Suprapubic skin (tissue), 4 donors: ENCODE results near the gene KCNG2. TPM values are rescaled to one million over a fixed set of nuclear protein-coding genes. Genes with fewer than 3 reads are reported as not detected.
A peak's percentile ranks its signal among the peaks of the same experiment; 100 is the strongest.

ENCODE experiments used
- DNase-seq, 2 donors: peaks; one replicate each; pipeline ENCODE4 v3.0.0-alpha.2; 2019; ENCODE audit warnings: low spot score in 2 of 2
- H3K27ac ChIP-seq: fragments of 200-600 bp; sonication (generic); one replicate; pipeline ENCODE4 v1.5.1; 2019
- H3K27me3 ChIP-seq: fragments of 200-600 bp; sonication (generic); one replicate; pipeline ENCODE4 v1.5.1; 2019
- H3K36me3 ChIP-seq: fragments of 200-600 bp; sonication (generic); one replicate; pipeline ENCODE4 v1.5.1; 2019
- H3K4me1 ChIP-seq: fragments of 200-600 bp; sonication (generic); one replicate; pipeline ENCODE4 v1.5.1; 2019
- H3K4me3 ChIP-seq: fragments of 200-600 bp; sonication (generic); one replicate; pipeline ENCODE4 v1.5.1; 2019; ENCODE audit warnings: mild to moderate bottlenecking
- H3K9me3 ChIP-seq: fragments of 200-600 bp; sonication (generic); one replicate; pipeline ENCODE4 v1.5.1; 2019
- EP300 ChIP-seq: sonication (generic); formaldehyde crosslinking; IDR thresholded peaks from one replicate; pipeline ENCODE4 v1.6.1; 2017; ENCODE audit warnings: antibody characterized with exemption
- POLR2A ChIP-seq, 2 donors: fragments of 450-650 bp; IDR thresholded peaks; one replicate each; pipeline ENCODE4 v1.6.1; 2017; ENCODE audit warnings: antibody characterized with exemption in 2 of 2, mild to moderate bottlenecking in 2 of 2, moderate library complexity in 2 of 2
- POLR2AphosphoS5 ChIP-seq, 3 donors: sonication (generic); formaldehyde crosslinking; IDR thresholded peaks; one replicate each; pipeline ENCODE4 v1.6.1; 2017; ENCODE audit warnings: antibody characterized with exemption in 3 of 3
- WGBS: methylation state at CpG from one replicate; pipeline ENCODE4 v1.1.5; 2018; 5-methylcytosine and 5-hydroxymethylcytosine counted together
- total RNA-seq, 4 donors: library from RNA; depleted of rRNA; stranded (reverse); fragments of >200 nt; gene quantifications; one replicate each; pipeline ENCODE4 v1.1.0, GENCODE V29; 2016
- TF ChIP-seq, protein P1 (sequence below), 2 donors: fragments of 200-600 bp in 1 of 2; fragments of 450-650 bp in 1 of 2; sonication (generic) in 1 of 2; IDR thresholded peaks; one replicate each; pipeline ENCODE4 v1.5.1; 2016 to 2019; ENCODE audit warnings: antibody characterized with exemption in 2 of 2, mild to moderate bottlenecking in 1 of 2, moderate library complexity in 1 of 2

The KCNG2 gene
- total RNA-seq, 4 donors from 2014 or later, result not detected

DNA sequence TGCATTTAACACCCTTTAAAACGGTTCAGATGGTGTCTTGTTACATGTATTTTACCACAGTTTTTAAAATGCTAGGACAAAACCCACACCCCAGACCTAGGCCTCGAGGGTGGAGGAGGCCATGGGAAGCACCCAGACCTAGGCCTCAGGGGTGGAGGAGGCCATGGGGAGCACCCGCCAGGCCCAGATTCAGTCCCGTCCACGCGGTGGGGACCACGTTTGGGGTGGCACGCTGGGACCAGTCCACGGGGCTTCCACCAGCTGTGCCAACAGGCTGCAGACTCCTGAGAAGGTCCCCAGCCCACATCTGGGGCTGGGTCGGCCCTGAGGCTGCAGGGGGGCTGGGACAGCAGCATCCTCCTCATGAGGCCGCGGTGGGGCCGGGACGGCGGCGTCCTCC is 90.3 kb downstream of the KCNG2 start:
- no peak overlapping the region for H3K27ac ChIP-seq
- H3K4me3 ChIP-seq, result no peak overlapping the region
- no peaks in the 10 kb centered on the region for H3K4me1 ChIP-seq
- H3K9me3 ChIP-seq, result peaks cover 16% of the 10 kb centered on the region
- no peaks in the 10 kb centered on the region for H3K27me3 ChIP-seq
- no peaks in the 10 kb centered on the region for H3K36me3 ChIP-seq
- DNase-seq, result peak in 1 of 2 donors; percentile 74
- 80% methylated on average over 2 of the region's 16 CpGs for WGBS
- TF ChIP-seq EP300, result no peak
- no peak for TF ChIP-seq POLR2AphosphoS5 (IDR thresholded peaks at IDR 0.05)
- TF ChIP-seq, protein P1, sequence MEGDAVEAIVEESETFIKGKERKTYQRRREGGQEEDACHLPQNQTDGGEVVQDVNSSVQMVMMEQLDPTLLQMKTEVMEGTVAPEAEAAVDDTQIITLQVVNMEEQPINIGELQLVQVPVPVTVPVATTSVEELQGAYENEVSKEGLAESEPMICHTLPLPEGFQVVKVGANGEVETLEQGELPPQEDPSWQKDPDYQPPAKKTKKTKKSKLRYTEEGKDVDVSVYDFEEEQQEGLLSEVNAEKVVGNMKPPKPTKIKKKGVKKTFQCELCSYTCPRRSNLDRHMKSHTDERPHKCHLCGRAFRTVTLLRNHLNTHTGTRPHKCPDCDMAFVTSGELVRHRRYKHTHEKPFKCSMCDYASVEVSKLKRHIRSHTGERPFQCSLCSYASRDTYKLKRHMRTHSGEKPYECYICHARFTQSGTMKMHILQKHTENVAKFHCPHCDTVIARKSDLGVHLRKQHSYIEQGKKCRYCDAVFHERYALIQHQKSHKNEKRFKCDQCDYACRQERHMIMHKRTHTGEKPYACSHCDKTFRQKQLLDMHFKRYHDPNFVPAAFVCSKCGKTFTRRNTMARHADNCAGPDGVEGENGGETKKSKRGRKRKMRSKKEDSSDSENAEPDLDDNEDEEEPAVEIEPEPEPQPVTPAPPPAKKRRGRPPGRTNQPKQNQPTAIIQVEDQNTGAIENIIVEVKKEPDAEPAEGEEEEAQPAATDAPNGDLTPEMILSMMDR (IDR thresholded peaks at IDR 0.05), result no peak
- no peak for TF ChIP-seq POLR2A (IDR thresholded peaks at IDR 0.05)

DNA sequence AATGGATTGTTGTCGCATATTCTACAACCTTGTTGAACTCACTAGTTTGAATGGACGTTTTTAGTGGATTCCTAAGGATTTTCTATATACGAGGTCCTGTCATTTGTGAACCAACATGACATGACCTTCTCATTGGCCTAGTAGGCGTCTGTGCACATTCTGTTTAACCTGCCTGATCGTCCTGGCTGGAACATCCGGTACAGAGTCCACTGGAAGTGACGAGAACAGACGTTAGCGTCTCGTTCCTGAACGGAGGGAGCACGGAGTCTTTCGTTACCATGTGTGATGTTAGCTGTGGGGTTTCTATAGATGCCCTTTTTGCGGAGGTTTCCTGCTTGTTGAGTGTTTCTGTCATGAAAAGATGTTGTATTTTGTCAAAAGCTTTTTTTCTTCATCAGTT is 91.8 kb downstream of the KCNG2 start:
- Histone ChIP-seq H3K4me3 (no peak overlapping the region), H3K27me3 (no peaks in the 10 kb centered on the region)

DNA sequence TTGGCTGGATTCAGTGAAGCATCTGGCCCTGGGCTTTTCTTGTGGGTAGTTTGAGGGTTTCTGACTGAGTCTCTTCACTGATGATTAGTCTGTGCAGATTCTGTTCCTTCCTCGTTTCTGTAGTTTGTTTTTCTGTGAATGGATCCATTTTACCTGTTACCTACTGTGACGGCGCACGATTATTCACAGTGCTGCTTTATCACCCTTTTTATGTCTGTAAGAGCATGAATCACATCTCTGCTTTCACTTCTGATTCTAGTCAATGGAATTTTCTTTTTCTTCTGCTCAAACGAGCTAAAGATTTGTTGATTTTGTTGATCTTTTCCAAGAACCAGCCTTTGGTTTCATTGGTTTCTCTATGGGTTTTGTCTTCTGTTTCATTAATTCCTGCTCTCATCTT is 92.9 kb downstream of the KCNG2 start:
- H3K4me1 ChIP-seq, result no peaks in the 10 kb centered on the region
- H3K36me3 ChIP-seq, result no peaks in the 10 kb centered on the region
- no peak overlapping the region for H3K27ac ChIP-seq
- no peak for TF ChIP-seq POLR2A (IDR thresholded peaks at IDR 0.05)
- TF ChIP-seq EP300, result no peak
- TF ChIP-seq, protein P1 (IDR thresholded peaks at IDR 0.05), result no peak
- no peak for TF ChIP-seq POLR2AphosphoS5 (IDR thresholded peaks at IDR 0.05)
- H3K4me3 ChIP-seq, result no peak overlapping the region
- no peak for DNase-seq
- WGBS, result 88% methylated on average over 5 of the region's 5 CpGs
- no peaks in the 10 kb centered on the region for H3K27me3 ChIP-seq
- peaks cover 27% of the 10 kb centered on the region for H3K9me3 ChIP-seq

More for the DNA sequence above, 91.8 kb downstream of the KCNG2 start:
- H3K4me1 ChIP-seq, result no peaks in the 10 kb centered on the region
- no peak for DNase-seq
- no peak for TF ChIP-seq POLR2A (IDR thresholded peaks at IDR 0.05)
- TF ChIP-seq, protein P1 (IDR thresholded peaks at IDR 0.05), result no peak
- peaks cover 27% of the 10 kb centered on the region for H3K9me3 ChIP-seq
- no peaks in the 10 kb centered on the region for H3K36me3 ChIP-seq
- 94% methylated on average over 14 of the region's 14 CpGs for WGBS
- no peak overlapping the region for H3K27ac ChIP-seq

DNA sequence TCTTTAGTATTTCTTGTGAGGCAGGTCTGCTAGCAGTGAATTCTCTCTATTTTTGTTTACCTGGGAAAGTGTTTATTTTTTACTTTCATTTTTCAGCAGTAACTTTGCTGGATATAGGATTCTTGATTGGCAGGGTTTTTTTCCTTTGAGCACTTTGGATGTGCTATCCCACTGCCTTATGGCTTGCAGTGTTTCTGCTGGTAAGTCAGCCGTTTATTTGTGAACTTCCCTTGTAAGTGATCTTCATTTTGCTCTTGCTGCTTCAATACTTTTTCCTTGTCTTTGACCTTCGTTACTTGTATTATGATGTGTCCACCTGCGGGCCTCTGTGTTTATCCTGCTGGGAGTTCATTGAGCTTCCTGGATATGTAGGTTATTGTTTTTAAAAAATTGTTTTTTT is 99.0 kb downstream of the KCNG2 start:
- Histone ChIP-seq H3K27me3 (no peaks in the 10 kb centered on the region), H3K9me3 (peaks cover 39% of the 10 kb centered on the region), H3K27ac (no peak overlapping the region), H3K4me1 (no peaks in the 10 kb centered on the region), H3K4me3 (no peak overlapping the region), H3K36me3 (no peaks in the 10 kb centered on the region)
- WGBS, result 98% methylated on average over 3 of the region's 3 CpGs
- DNase-seq, result no peak
- TF ChIP-seq, protein P1 (IDR thresholded peaks at IDR 0.05), result no peak
- TF ChIP-seq EP300, result no peak
- TF ChIP-seq POLR2A (IDR thresholded peaks at IDR 0.05), result no peak
- TF ChIP-seq POLR2AphosphoS5 (IDR thresholded peaks at IDR 0.05), result no peak

DNA sequence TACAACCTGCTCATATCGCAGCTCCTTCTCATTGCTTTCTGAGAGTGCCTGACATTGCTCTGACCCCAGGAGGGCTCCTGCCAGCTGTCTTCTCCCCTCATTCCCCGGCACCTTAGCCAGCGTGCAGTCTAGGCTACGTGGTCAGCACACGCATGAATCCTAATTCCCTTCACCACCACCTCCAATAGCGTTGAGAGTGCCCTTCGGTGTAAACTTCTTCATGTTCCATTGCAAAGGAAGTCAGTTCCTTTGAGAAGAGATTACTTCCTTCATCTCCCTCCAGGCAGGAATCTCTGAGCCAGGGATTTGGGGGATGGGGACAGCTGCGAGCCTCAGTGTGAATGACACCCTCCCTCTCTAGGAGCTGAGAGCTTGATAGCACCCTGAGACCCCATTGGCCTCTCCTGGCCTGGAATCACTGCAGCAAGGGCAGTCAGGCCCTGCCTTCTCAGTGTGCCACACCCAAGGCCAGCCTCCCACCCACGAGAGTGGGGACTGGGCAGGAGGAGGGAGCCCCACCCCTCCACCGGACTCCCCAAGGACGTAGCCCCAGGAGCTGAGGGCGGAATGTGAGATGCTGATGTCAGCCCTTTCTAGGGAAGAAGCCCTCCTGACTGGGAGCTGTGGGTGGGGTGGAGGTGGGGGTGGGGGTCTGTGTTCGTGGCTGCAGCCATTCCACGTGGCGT is 100.3 kb downstream of the KCNG2 start:
- TF ChIP-seq POLR2AphosphoS5 (IDR thresholded peaks at IDR 0.05) (no peak), EP300 (no peak), POLR2A (IDR thresholded peaks at IDR 0.05) (no peak)
- TF ChIP-seq, protein P1 (IDR thresholded peaks at IDR 0.05), result no peak
- WGBS, result 95% methylated on average over 14 of the region's 15 CpGs
- H3K9me3 ChIP-seq, result peaks cover 41% of the 10 kb centered on the region
- peak in 1 of 2 donors; percentile 59 for DNase-seq
- H3K4me3 ChIP-seq, result no peak overlapping the region
- H3K27me3 ChIP-seq, result no peaks in the 10 kb centered on the region
- peaks cover 12% of the 10 kb centered on the region for H3K36me3 ChIP-seq
- no peaks in the 10 kb centered on the region for H3K4me1 ChIP-seq
- no peak overlapping the region for H3K27ac ChIP-seq
